NT2/D1 (cell line): Measurements from ENCODE around the gene TUBB1.

Experiments used
- DNase-seq: peaks from one replicate; pipeline ENCODE4 v3.0.0-alpha.2; 2011; ENCODE audit warnings: low read depth, low spot score
- H3K27me3 ChIP-seq: 2 replicates; pipeline ENCODE4 v1.6.0; 2011; ENCODE audit warnings: mild to moderate bottlenecking; ENCODE audit not compliant: insufficient read length, insufficient read depth
- H3K36me3 ChIP-seq: 2 replicates; pipeline ENCODE4 v1.6.1; 2011; ENCODE audit warnings: mild to moderate bottlenecking, low read length, mixed read lengths; ENCODE audit not compliant: insufficient read depth, insufficient read length
- H3K4me1 ChIP-seq: 2 replicates; pipeline ENCODE4 v1.5.1; 2011; ENCODE audit not compliant: insufficient read depth, insufficient read length
- H3K4me3 ChIP-seq: 2 replicates; pipeline ENCODE4 v1.5.1; 2011; ENCODE audit warnings: low read depth; ENCODE audit not compliant: insufficient read length
- H3K9ac ChIP-seq: 2 replicates; pipeline ENCODE4 v1.6.0; 2011; ENCODE audit warnings: low read depth; ENCODE audit not compliant: insufficient read length
- H3K9me3 ChIP-seq: 2 replicates; pipeline ENCODE4 v1.5.1; 2011; ENCODE audit warnings: mild to moderate bottlenecking, low read length; ENCODE audit not compliant: insufficient read depth
- SUZ12 ChIP-seq: IDR thresholded peaks from 2 replicates; pipeline ENCODE4 v1.6.1; 2011; ENCODE audit not compliant: insufficient read length, insufficient read depth; ENCODE audit errors: extremely low read depth
- YY1 ChIP-seq: IDR thresholded peaks from 2 replicates; pipeline ENCODE4 v1.6.1; 2011; ENCODE audit not compliant: insufficient read length, insufficient read depth
- ZNF274 ChIP-seq: IDR thresholded peaks from 2 replicates; pipeline ENCODE4 v1.6.1; 2011; ENCODE audit warnings: mild to moderate bottlenecking, low read depth, low read length

Gene TUBB1

GRCh38 chr20:59073582-59073981 lies 54.4 kb downstream of the TUBB1 start:
- no peak overlapping the region for H3K4me3 ChIP-seq
- DNase-seq, result no peak
- H3K4me1 ChIP-seq, result no peaks in the 10 kb centered on the region
- no peak for TF ChIP-seq ZNF274
- no peak for TF ChIP-seq SUZ12
- no peaks in the 10 kb centered on the region for H3K9me3 ChIP-seq
- no peak overlapping the region for H3K9ac ChIP-seq
- peaks cover 34% of the 10 kb centered on the region for H3K27me3 ChIP-seq
- H3K36me3 ChIP-seq, result no peaks in the 10 kb centered on the region

GRCh38 chr20:59074456-59074855 lies 55.2 kb downstream of the TUBB1 start:
- H3K4me3 ChIP-seq, result no peak overlapping the region
- DNase-seq, result no peak
- TF ChIP-seq SUZ12 (no peak), YY1 (no peak), ZNF274 (no peak)
- peaks cover 34% of the 10 kb centered on the region for H3K27me3 ChIP-seq
- H3K9me3 ChIP-seq, result no peaks in the 10 kb centered on the region
- no peaks in the 10 kb centered on the region for H3K4me1 ChIP-seq
- H3K9ac ChIP-seq, result no peak overlapping the region
- H3K36me3 ChIP-seq, result no peaks in the 10 kb centered on the region

GRCh38 chr20:59075934-59076508 lies 56.8 kb downstream of the TUBB1 start:
- no peaks in the 10 kb centered on the region for H3K36me3 ChIP-seq
- DNase-seq, result no peak
- H3K27me3 ChIP-seq, result peaks cover 29% of the 10 kb centered on the region
- no peak overlapping the region for H3K9ac ChIP-seq
- no peaks in the 10 kb centered on the region for H3K9me3 ChIP-seq
- H3K4me3 ChIP-seq, result no peak overlapping the region
- H3K4me1 ChIP-seq, result no peaks in the 10 kb centered on the region
- TF ChIP-seq ZNF274 (no peak), YY1 (no peak), SUZ12 (no peak)
